Measurements from ENCODE around the gene CDH2.

CDH2 gene

DNA sequence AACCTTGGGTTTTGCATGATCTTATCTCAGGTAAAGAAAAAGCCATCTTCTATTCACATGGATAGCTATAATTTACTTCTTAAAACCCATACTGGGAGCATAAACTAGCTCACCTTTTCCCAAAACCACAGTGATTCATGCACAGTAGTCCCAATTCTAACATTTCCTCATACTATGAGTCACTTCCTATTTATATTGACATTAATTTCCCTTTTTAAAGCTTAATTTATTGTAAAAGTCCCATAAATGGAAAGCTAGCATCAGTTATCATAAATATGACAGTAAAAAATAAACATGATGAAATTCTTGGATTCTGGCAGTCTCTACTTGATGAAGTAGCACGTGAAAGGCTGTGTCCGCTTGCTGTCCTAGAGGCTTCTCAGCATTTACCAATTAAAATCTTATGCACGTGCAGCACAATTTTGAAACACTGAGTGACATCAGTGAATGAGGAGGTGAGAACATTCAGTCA lies 180.1 kb downstream of the CDH2 start:
- no peak for DNase-seq (ENCODE audit: low read depth in 2 of 2)

- no peak for DNase-seq (ENCODE audit: low read depth in 2 of 2)
Observed at GRCh38 chr18:27995770-27996502, 181.0 kb downstream of the CDH2 start.

DNA sequence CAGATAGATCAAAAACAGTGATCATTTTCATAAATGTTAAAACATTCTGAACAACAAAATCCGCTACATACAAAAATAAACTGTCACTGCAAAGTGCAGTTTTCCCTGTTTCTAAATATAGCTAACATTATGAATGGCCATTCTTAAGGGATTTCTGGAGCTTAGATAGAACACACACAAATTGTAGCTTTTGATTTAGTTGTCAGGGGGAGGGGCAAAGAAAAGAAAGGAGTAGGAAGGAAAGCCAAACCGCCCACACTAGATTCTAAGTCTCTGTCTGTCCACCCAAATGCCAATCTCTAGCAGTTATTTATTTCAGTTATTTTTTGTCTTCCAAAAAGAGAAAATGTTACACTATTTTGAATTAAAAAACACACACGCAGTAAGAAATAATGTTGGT lies 182.4 kb downstream of the CDH2 start:
- DNase-seq (ENCODE audit: low read depth in 2 of 2), result no peak

DNA sequence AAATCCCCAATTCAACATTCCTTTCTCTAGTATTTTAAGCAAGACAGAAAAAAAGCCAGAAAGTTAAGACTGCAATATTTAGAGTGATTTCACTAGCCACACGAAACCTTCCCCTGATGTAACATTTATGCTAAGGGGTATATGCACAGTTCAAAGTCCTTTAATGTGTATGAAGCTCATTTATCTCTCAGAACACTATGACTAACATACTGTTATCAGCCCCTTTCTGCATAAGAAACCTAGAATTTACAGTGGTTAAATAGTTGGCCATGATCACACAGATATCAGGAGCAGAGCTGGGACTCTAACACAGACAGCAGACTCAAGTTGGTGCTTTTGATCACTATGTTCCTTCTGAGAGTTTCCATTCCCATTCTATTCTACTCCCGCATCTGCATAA lies 185.5 kb downstream of the CDH2 start:
- DNase-seq (ENCODE audit: low read depth in 2 of 2), result no peak

- DNase-seq (ENCODE audit: low read depth in 2 of 2), result no peak
Observed at GRCh38 chr18:27985832-27986231, 191.1 kb downstream of the CDH2 start.

- no peak for DNase-seq (ENCODE audit: low read depth in 2 of 2)
Observed at GRCh38 chr18:27983780-27984179, 193.2 kb downstream of the CDH2 start.

DNA sequence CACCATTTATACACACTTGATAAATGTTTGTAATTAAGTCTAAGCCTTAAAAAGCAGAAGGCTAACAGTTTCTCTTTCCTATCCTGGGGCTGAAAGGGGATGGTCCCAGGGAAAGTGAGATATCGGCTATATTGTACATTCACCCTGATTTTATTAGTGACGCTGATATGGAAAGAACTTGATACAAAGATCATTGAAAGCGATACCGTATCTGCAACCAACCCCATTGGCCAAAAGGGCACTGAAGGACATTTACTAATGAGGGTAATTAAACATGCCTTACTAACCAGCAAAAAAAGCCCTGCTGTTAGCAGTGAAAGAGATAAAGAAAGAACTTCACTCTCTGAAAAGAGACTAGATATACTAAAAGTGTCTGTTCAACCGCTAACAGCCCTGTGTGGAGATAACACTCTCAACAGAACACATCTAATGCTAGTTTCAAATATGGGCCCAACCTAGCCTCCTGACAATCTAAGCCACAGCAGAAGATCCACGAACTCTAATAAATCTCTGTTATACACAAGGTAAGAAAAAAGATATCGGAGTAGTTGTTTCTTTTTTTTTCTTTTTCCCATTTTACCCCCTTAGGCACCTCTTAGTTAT lies 200.0 kb downstream of the CDH2 start:
- no peak for DNase-seq (ENCODE audit: low read depth in 2 of 2)

- no peak for DNase-seq (ENCODE audit: low read depth in 2 of 2)
Observed at GRCh38 chr18:27970321-27970720, 206.6 kb downstream of the CDH2 start.

DNA sequence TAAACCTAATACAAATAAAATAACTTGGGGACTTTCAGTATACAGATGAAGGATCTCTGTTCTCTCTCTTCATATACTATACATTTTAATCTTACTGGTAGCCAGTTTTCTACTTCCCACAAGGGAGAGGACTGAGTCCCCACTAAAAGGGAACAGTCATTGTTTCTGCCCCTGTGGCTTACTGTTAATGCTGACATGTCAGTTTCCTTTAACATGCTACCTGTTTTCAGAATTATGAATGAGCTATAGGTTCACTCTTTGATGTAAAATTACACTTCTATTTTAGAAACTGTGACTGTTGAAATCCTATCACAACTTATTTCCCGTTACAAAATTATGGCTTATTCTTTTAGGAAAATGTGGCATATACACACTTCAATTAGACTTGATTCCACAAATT lies 207.7 kb downstream of the CDH2 start:
- DNase-seq (ENCODE audit: low read depth in 2 of 2), result no peak

- DNase-seq (ENCODE audit: low read depth in 2 of 2), result no peak
Observed at GRCh38 chr18:27967913-27968824, 208.8 kb downstream of the CDH2 start.

- DNase-seq (ENCODE audit: low read depth in 2 of 2), result no peak
Observed at GRCh38 chr18:27966881-27967280, 210.0 kb downstream of the CDH2 start.

DNA sequence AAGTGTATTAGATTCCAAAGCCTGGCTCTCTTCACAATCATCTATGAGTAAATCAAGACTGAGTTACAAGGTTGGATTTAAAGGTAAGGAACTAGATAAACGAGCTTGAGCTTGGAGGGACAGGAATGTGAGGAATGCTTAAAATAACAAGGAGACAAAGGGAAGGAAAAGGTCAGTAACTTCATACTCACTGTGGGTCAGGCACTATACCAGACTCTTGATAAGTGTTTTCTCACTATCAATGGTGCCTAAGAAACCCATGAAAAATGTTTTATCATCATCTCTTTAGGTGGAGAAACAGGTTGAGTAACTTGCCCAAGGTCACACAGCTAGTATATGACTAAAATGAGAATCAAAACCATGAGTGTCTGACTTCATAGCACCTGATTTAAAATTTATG lies 212.1 kb downstream of the CDH2 start:
- no peak for DNase-seq (ENCODE audit: low read depth in 2 of 2)

DNA sequence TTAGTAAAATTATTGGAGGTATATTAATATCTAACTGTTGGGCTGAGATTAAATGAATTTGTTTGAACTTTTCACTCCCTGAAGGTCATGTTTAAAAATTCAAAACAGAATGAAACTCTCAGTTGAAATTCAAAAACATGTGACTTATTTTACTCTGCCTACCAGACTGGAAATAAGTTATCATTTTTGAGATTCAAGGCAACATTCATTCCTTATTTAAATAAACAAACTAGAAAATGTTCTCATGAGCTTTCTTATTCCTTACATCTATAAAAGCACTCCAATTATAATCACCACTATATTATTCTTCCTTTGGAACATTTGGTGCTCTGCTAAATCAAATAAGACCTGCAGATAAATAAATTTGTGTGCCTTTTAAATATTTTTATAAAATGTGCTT lies 217.8 kb downstream of the CDH2 start:
- no peak for DNase-seq (ENCODE audit: low read depth in 2 of 2)

DNA sequence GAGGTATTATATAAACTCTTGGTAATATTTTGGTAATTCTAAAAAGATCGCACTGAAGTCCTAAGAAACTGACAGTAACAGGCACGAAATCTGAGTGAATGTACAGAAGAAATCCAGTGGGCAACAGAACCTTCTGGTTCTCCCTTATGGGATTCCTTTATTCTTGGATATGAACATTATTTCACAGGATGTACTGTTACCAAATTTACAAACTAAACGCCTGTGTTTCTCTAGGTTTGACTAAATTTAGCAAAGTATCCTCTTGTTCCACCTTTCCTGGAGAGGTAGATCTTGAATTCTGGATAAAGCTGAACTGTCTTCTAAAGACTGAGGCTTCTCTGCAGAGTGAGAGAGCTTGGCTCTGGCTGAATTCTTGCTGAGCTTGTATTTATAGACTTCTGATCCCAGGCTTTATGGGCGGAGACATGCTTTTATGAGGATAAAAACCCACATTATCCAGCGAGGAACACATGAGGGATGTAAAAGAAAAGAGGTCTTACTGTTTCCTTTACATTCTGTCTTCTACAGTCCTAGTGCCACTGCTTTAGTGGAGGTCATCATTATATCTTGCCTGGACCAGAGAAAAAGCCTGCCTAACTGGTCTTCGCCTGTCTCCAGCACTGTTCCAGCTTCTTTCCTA lies 220.8 kb downstream of the CDH2 start:
- DNase-seq (ENCODE audit: low read depth in 2 of 2), result no peak

- DNase-seq (ENCODE audit: low read depth in 2 of 2), result no peak
Observed at GRCh38 chr18:27954226-27954625, 222.7 kb downstream of the CDH2 start.

GRCh38 chr18:27952741-27953140 lies 224.2 kb downstream of the CDH2 start:
- no peak for DNase-seq (ENCODE audit: low read depth in 2 of 2)

DNA sequence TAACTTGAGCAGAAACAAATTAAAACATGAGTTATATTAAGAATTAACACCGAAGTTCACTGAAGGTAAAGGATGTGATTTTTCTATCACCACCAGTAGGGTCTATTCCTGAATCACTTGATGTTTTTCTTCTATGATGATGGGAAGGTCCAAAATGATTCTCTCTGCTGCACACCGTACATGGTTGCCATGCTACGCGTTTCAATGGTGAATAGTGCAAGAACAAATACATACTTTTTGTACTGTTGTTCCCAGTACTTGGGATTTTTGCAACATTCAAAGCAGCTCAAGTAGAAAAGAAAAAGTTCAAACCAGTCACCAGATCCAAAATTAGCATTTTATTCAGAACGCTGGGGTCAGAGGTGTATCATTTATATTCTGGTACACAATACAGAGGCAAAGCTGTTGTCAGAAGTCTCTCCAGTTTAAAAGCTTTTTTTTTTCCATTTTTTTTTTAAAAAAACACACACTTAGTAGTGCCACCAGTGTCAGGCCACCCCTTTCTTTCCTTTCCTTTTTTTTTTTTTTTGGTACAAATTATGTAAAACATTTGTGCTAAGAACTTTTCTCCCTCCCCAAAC lies 226.2 kb downstream of the CDH2 start:
- no peak for DNase-seq (ENCODE audit: low read depth in 2 of 2)

DNA sequence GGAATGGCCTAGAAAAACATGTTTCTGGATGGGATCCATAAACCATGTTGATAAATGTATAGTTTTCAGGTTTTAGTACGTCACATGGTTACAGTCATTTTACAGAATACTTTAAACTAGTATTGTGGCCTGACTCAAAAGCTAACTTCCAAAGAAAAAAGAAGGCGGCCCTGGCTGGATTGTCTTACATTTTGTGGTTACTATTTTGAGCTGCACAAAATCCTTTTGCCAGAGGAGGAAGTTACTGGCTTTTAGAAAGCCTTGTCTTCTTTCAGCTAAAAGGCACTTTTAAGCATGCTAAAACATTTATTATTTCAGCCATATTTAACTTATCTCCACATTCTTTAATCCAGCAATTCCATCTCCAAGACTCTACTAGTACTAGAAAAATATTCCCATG lies 227.9 kb downstream of the CDH2 start:
- no peak for DNase-seq (ENCODE audit: low read depth in 2 of 2)

DNA sequence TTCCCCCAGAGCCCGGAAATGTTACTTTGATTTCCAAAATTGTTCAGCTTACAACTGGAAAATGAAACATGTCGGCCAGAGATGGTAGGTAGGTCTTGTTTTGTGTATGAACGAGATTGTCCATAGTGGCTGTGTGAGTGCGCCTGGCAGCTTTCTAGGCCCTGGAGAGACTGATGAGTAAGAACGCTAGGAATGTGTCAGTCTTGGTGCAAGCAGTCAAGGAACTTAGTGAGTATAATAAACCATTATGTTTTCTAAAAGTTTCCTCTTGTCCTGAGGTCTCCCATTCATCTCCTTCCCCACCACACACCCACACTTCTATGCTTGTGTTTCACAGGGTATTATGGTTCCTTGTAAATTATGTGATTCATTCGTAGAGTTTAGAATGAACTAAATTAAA lies 234.2 kb downstream of the CDH2 start:
- DNase-seq (ENCODE audit: low read depth in 2 of 2), result no peak

GRCh38 chr18:27931535-27931934 lies 245.4 kb downstream of the CDH2 start:
- no peak for DNase-seq (ENCODE audit: low read depth in 2 of 2)

- no peak for DNase-seq (ENCODE audit: low read depth in 2 of 2)
Observed at GRCh38 chr18:27922780-27923179, 254.2 kb downstream of the CDH2 start.
